Measurements from ENCODE around the gene PPIL4. TPM values are rescaled to one million over a fixed set of nuclear protein-coding genes. Genes with fewer than 3 reads are reported as not detected.

The PPIL4 gene
- total and polyA plus RNA-seq, 2 donors (not counting 3 experiments of a cell fraction or from before 2014, with no cell fraction given): 2.2 to 27.8 TPM

DNA sequence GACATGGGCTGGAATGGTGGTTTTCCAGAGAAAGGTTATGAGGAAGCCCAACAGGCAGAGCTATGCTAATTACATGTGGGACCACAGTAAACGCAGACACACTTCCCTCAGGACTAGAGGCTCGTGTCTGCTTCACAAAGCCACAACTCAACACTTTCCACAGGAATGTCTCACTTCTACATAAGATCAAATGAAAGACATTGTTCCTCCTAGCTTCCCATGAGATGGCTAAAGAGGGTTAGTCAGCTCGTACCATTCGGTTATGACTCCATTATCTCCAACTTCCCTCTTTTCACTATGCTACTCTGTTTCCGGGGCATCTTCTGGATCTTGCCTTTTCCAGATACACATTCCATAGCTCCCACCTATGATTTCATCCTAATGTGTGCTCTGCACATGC lies 31.9 kb downstream of the PPIL4 start:
- Histone ChIP-seq H3K9ac (replicated peaks; ENCODE audit: extremely low read depth, insufficient read depth, low read length) (no peak overlapping the region), H3K79me2 (ENCODE audit: control insufficient read depth, insufficient read depth, low read length) (no peaks in the 10 kb centered on the region), H4K20me1 (replicated peaks; ENCODE audit: control insufficient read depth, extremely low read depth, insufficient read depth, low read length) (no peaks in the 10 kb centered on the region), H3K9me3 (replicated peaks; ENCODE audit: control insufficient read depth, insufficient read depth, low read length) (no peaks in the 10 kb centered on the region), H3K36me3 (ENCODE audit: control insufficient read depth in 2 of 2, extremely low read depth in 1 of 2, insufficient read depth in 2 of 2, low read length in 2 of 2) (no peaks in the 10 kb centered on the region), H3K27ac (ENCODE audit: insufficient read depth, low read depth, low read length) (no peak overlapping the region), H3K4me1 (ENCODE audit: control insufficient read depth, extremely low read depth, insufficient read depth, low read length) (no peaks in the 10 kb centered on the region), H3K27me3 (ENCODE audit: control insufficient read depth in 2 of 2, insufficient read depth in 2 of 2, low read length in 2 of 2) (no peaks in the 10 kb centered on the region), H2AFZ (ENCODE audit: low read depth, low read length) (no peak overlapping the region), H3K4me3 (replicated peaks in 1 of 3; ENCODE audit: insufficient read depth in 1 of 3, low read depth in 1 of 3, low read length in 3 of 3) (no peak overlapping the region), H3K9me1 (replicated peaks; ENCODE audit: control insufficient read depth, extremely low read depth, insufficient read depth, low read length) (no peaks in the 10 kb centered on the region), H3K4me2 (ENCODE audit: insufficient read depth, low read length) (no peak overlapping the region)
- POLR2A ChIA-PET: no interaction called here
- no TSS peak for BruUV-seq (replicated peaks)
- CTCF ChIA-PET: interaction anchor here (0.6 to 1.6 kb wide), 3 partner anchors 8 to 485 kb away, joined by 3 to 11 read pairs (median 4); no protein-coding TSS in a partner anchor
- dilution Hi-C loops (cut with MboI; ENCODE audit: extremely low pct_ligation_motif_present, low sequenced_read_pairs): no loop called here
- TF ChIP-seq POLR2AphosphoS5 (IDR thresholded peaks at IDR 0.05; ENCODE audit: insufficient read depth, low read depth, low read length) (no peak), EZH2 (IDR thresholded peaks at IDR 0.05; ENCODE audit: borderline replicate concordance, low read depth, low read length, severe bottlenecking) (no peak), FOS (IDR thresholded peaks at IDR 0.05; ENCODE audit: borderline replicate concordance, insufficient read depth, low read length) (no peak), GATA2 (IDR thresholded peaks at IDR 0.05; ENCODE audit: insufficient read depth, insufficient read length, low read depth, low read length) (no peak), JUN (IDR thresholded peaks at IDR 0.05; ENCODE audit: borderline replicate concordance, insufficient read depth, insufficient read length, low read depth) (no peak), POLR2A (IDR thresholded peaks at IDR 0.05; ENCODE audit: low read depth, low read length) (no peak), MYC (IDR thresholded peaks at IDR 0.05; ENCODE audit: low read depth, low read length) (no peak)
- TF ChIP-seq, protein P1, sequence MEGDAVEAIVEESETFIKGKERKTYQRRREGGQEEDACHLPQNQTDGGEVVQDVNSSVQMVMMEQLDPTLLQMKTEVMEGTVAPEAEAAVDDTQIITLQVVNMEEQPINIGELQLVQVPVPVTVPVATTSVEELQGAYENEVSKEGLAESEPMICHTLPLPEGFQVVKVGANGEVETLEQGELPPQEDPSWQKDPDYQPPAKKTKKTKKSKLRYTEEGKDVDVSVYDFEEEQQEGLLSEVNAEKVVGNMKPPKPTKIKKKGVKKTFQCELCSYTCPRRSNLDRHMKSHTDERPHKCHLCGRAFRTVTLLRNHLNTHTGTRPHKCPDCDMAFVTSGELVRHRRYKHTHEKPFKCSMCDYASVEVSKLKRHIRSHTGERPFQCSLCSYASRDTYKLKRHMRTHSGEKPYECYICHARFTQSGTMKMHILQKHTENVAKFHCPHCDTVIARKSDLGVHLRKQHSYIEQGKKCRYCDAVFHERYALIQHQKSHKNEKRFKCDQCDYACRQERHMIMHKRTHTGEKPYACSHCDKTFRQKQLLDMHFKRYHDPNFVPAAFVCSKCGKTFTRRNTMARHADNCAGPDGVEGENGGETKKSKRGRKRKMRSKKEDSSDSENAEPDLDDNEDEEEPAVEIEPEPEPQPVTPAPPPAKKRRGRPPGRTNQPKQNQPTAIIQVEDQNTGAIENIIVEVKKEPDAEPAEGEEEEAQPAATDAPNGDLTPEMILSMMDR (IDR thresholded peaks at IDR 0.05; ENCODE audit: extremely low read depth in 1 of 2, insufficient read depth in 1 of 2, low read depth in 1 of 2, low read length in 2 of 2): no peak
- TF ChIP-seq, protein P2, sequence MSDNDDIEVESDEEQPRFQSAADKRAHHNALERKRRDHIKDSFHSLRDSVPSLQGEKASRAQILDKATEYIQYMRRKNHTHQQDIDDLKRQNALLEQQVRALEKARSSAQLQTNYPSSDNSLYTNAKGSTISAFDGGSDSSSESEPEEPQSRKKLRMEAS (IDR thresholded peaks at IDR 0.05; ENCODE audit: insufficient read depth, insufficient read length): no peak
- intact Hi-C loops (cut with micrococcal nuclease): no loop called here
- no peak for DNase-seq (ENCODE audit: low read depth, low spot score)
- FAIRE-seq: no peak
